SK-N-MC (cell line): ENCODE results near the gene CPOX.

Experiments used
- DNase-seq: peaks from one replicate; pipeline ENCODE4 v3.0.0-alpha.2; 2011; ENCODE audit warnings: low read depth, low spot score
- H3K27ac ChIP-seq: fragments of 200-600 bp; sonication (generic); 2 replicates; pipeline ENCODE4 v1.5.1; 2016; ENCODE audit warnings: mixed run types
- H3K36me3 ChIP-seq: fragments of 200-600 bp; sonication (generic); 2 replicates; pipeline ENCODE4 v1.6.1; 2017; ENCODE audit warnings: antibody characterized with exemption, low read length, mixed read lengths; ENCODE audit not compliant: insufficient read depth
- H3K4me3 ChIP-seq: fragments of 200-600 bp; sonication (generic); 2 replicates; pipeline ENCODE4 v1.5.1; 2016
- H3K9ac ChIP-seq: fragments of 200-600 bp; sonication (generic); 2 replicates; pipeline ENCODE4 v1.8.0; 2017; ENCODE audit warnings: mixed run types, mixed read lengths; ENCODE audit not compliant: insufficient read length
- H3K9me3 ChIP-seq: fragments of 200-600 bp; sonication (generic); 2 replicates; pipeline ENCODE4 v1.6.1; 2017; ENCODE audit warnings: low read depth, mild to moderate bottlenecking, antibody characterized with exemption, low read length, moderate library complexity, mixed read lengths
- EZH2 ChIP-seq: fragments of 200-600 bp; sonication (generic); IDR thresholded peaks from one replicate; pipeline ENCODE4 v1.6.1; 2017; ENCODE audit warnings: antibody characterized with exemption
- FOXP2 ChIP-seq: optimal IDR thresholded peaks from 2 replicates; pipeline ENCODE3; 2011; ENCODE audit warnings: mild to moderate bottlenecking, moderate library complexity; ENCODE audit not compliant: insufficient read depth; ENCODE audit errors: extremely low read length, control extremely low read depth
- POLR2AphosphoS5 ChIP-seq: IDR thresholded peaks from 2 replicates; pipeline ENCODE4 v1.6.1; 2012; ENCODE audit warnings: mild to moderate bottlenecking, low read depth, low read length, borderline replicate concordance

The CPOX gene

GRCh38 chr3:98587654-98588053, 5.8 kb downstream of the CPOX start:
- Histone ChIP-seq H3K27ac (no peak overlapping the region), H3K9ac (no peak overlapping the region), H3K36me3 (peaks cover 16% of the 10 kb centered on the region; the same call in 1 of the 2 replicates), H3K9me3 (no peaks in the 10 kb centered on the region), H3K4me3 (no peak overlapping the region)
- TF ChIP-seq POLR2AphosphoS5, result no peak
- no peak for TF ChIP-seq FOXP2
- TF ChIP-seq EZH2, result no peak
- DNase-seq, result no peak

GRCh38 chr3:98584547-98584946, 8.9 kb downstream of the CPOX start:
- no peak for TF ChIP-seq EZH2
- no peak for TF ChIP-seq FOXP2
- no peak for TF ChIP-seq POLR2AphosphoS5
- DNase-seq, result no peak
- Histone ChIP-seq H3K9me3 (no peaks in the 10 kb centered on the region), H3K36me3 (peaks cover 12% of the 10 kb centered on the region; the same call in 1 of the 2 replicates), H3K9ac (no peak overlapping the region), H3K27ac (no peak overlapping the region), H3K4me3 (no peak overlapping the region)

- Histone ChIP-seq H3K9me3 (no peaks in the 10 kb centered on the region), H3K27ac (no peak overlapping the region), H3K4me3 (no peak overlapping the region), H3K36me3 (peaks cover 8% of the 10 kb centered on the region; the same call in 1 of the 2 replicates), H3K9ac (no peak overlapping the region)
- no peak for DNase-seq
- TF ChIP-seq FOXP2, result no peak
- no peak for TF ChIP-seq POLR2AphosphoS5
- no peak for TF ChIP-seq EZH2
Observed at GRCh38 chr3:98583766-98584165, 9.6 kb downstream of the CPOX start.

- DNase-seq, result no peak
- Histone ChIP-seq H3K9me3 (no peaks in the 10 kb centered on the region), H3K36me3 (peaks cover 11% of the 10 kb centered on the region; the same call in 1 of the 2 replicates), H3K27ac (no peak overlapping the region), H3K4me3 (no peak overlapping the region), H3K9ac (no peak overlapping the region)
- no peak for TF ChIP-seq FOXP2
- TF ChIP-seq EZH2, result no peak
Observed at GRCh38 chr3:98582042-98582441, 11.4 kb downstream of the CPOX start.

- Histone ChIP-seq H3K9me3 (no peaks in the 10 kb centered on the region), H3K9ac (no peak overlapping the region), H3K27ac (no peak overlapping the region), H3K4me3 (no peak overlapping the region), H3K36me3 (peaks cover 11% of the 10 kb centered on the region; the same call in 1 of the 2 replicates)
- no peak for DNase-seq
- TF ChIP-seq FOXP2 (no peak), POLR2AphosphoS5 (no peak), EZH2 (no peak)
Observed at GRCh38 chr3:98581474-98581873, 11.9 kb downstream of the CPOX start.

- Histone ChIP-seq H3K27ac (no peak overlapping the region), H3K9ac (no peak overlapping the region), H3K36me3 (peaks cover 11% of the 10 kb centered on the region; the same call in 1 of the 2 replicates), H3K9me3 (no peaks in the 10 kb centered on the region), H3K4me3 (no peak overlapping the region)
- TF ChIP-seq POLR2AphosphoS5, result no peak
- TF ChIP-seq EZH2, result no peak
- DNase-seq, result no peak
Observed at GRCh38 chr3:98580401-98581386, 12.7 kb downstream of the CPOX start.

GRCh38 chr3:98577178-98577895, 16.1 kb downstream of the CPOX start:
- H3K36me3 ChIP-seq, result peaks cover 7% of the 10 kb centered on the region; the same call in 1 of the 2 replicates
- DNase-seq, result no peak

GRCh38 chr3:98574132-98574531, 19.3 kb downstream of the CPOX start:
- Histone ChIP-seq H3K27ac (no peak overlapping the region), H3K9me3 (no peaks in the 10 kb centered on the region), H3K4me3 (no peak overlapping the region), H3K36me3 (peaks cover 3% of the 10 kb centered on the region; the same call in 1 of the 2 replicates), H3K9ac (no peak overlapping the region)
- DNase-seq, result no peak
- TF ChIP-seq POLR2AphosphoS5, result no peak
- TF ChIP-seq FOXP2, result no peak
- no peak for TF ChIP-seq EZH2

More at GRCh38 chr3:98577178-98577895, 16.1 kb downstream of the CPOX start:
- Histone ChIP-seq H3K9me3 (no peaks in the 10 kb centered on the region), H3K27ac (no peak overlapping the region), H3K4me3 (no peak overlapping the region), H3K9ac (no peak overlapping the region)
- no peak for TF ChIP-seq EZH2
- no peak for TF ChIP-seq FOXP2
- TF ChIP-seq POLR2AphosphoS5, result no peak
